Right lobe of liver (tissue), 4 donors: ENCODE results near the gene CCDC158.

Experiments used
- POLR2A ChIP-seq: fragments of 450-650 bp; IDR thresholded peaks from one replicate; pipeline ENCODE4 v1.6.1; 2017; ENCODE audit warnings: antibody characterized with exemption, mild to moderate bottlenecking
- TF ChIP-seq, protein P1 (sequence below), 4 donors: fragments of 200-600 bp in 3 of 4; fragments of 450-650 bp in 1 of 4; IDR thresholded peaks; one replicate each; pipeline versions ENCODE4 v1.5.1 to v1.8.0; 2016 to 2022; ENCODE audit warnings: antibody characterized with exemption in 4 of 4, mild to moderate bottlenecking in 2 of 4
- donor health status: DM: no; HTN: no; CAD: no.
- donor health status: DM: no; HTN: no; CAD: no.
- donor health status: DM: no; HTN: yes; CAD: no.

DNA sequence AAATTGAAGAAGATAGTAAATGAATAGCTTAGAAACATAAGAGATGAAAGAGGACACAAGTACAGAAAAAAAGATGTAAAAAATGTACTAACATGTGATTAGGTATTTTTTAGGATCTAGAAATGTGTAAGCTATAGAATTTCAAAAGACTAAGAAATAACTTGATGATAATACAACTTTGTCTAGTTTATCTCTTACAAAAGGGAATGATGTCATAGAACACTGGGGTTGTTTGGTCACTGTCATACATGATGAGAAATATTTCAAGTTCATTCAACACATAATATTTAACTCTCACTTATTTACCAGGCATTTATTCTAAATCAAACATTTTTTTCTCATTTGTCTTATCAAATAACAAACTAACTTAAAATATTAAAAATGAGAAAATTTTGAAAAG is 95.9 kb downstream of the CCDC158 start:
- TF ChIP-seq, protein P1, sequence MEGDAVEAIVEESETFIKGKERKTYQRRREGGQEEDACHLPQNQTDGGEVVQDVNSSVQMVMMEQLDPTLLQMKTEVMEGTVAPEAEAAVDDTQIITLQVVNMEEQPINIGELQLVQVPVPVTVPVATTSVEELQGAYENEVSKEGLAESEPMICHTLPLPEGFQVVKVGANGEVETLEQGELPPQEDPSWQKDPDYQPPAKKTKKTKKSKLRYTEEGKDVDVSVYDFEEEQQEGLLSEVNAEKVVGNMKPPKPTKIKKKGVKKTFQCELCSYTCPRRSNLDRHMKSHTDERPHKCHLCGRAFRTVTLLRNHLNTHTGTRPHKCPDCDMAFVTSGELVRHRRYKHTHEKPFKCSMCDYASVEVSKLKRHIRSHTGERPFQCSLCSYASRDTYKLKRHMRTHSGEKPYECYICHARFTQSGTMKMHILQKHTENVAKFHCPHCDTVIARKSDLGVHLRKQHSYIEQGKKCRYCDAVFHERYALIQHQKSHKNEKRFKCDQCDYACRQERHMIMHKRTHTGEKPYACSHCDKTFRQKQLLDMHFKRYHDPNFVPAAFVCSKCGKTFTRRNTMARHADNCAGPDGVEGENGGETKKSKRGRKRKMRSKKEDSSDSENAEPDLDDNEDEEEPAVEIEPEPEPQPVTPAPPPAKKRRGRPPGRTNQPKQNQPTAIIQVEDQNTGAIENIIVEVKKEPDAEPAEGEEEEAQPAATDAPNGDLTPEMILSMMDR (IDR thresholded peaks at IDR 0.05), result no peak
- TF ChIP-seq POLR2A, result no peak
